Measurements from ENCODE around the gene TMEM179.
"Not testable (repeated sequence)": the region's sequence is repeated elsewhere in the genome, so short reads cannot be mapped to it uniquely, and the experiment has no call there.

TMEM179 gene

GRCh38 chr14:104604458-104605449 lies at the start of gene TMEM179:
TMEM179 (minus strand) TSS chr14:104604772; CDS start chr14:104604741, 31 bp downstream.
- Histone ChIP-seq H3K4me1 (ENCODE audit: control insufficient read depth, insufficient read depth, low read length) (no peaks in the 10 kb centered on the region), H3K27me3 (ENCODE audit: control insufficient read depth, insufficient read depth, low read length) (peaks cover 2% of the 10 kb centered on the region; the same call in 1 of the 2 replicates), H3K27ac (ENCODE audit: low read length) (no peak within 1 kb of the TSS), H3K36me3 (ENCODE audit: control insufficient read depth, insufficient read depth, low read length) (no peaks in the 10 kb centered on the region), H3K4me3 (ENCODE audit: low read length) (peak within 1 kb of the TSS; percentile 12; the same call in 1 of the 2 replicates), H3K9me3 (ENCODE audit: control insufficient read depth, insufficient read depth, low read length) (no peaks in the 10 kb centered on the region)
- DNase-seq (ENCODE audit: low read depth, low spot score), result peak; percentile 18
- no CpG with 5 or more reads among the region's 91 CpGs for WGBS (ENCODE audit: insufficient coverage, insufficient read length)

GRCh38 chr14:104654119-104654518 lies 49.5 kb upstream of the TMEM179 start:
- WGBS (ENCODE audit: insufficient coverage, insufficient read length), result no CpG with 5 or more reads among the region's 6 CpGs
- no peaks in the 10 kb centered on the region for H3K27me3 ChIP-seq (ENCODE audit: control insufficient read depth, insufficient read depth, low read length)
- no peak for DNase-seq (ENCODE audit: low read depth, low spot score)
- H3K9me3 ChIP-seq (ENCODE audit: control insufficient read depth, insufficient read depth, low read length), result no peaks in the 10 kb centered on the region
- no peaks in the 10 kb centered on the region; the same call in 1 of the 2 replicates for H3K36me3 ChIP-seq (ENCODE audit: control insufficient read depth, insufficient read depth, low read length)
- H3K4me1 ChIP-seq (ENCODE audit: control insufficient read depth, insufficient read depth, low read length), result no peaks in the 10 kb centered on the region; the same call in 1 of the 2 replicates
- no peak overlapping the region for H3K4me3 ChIP-seq (ENCODE audit: low read length)
- H3K27ac ChIP-seq (ENCODE audit: low read length), result no peak overlapping the region

GRCh38 chr14:104653130-104653920 lies 48.8 kb upstream of the TMEM179 start:
- not testable (repeated sequence) for H3K27me3 ChIP-seq (ENCODE audit: control insufficient read depth, insufficient read depth, low read length); H3K36me3 ChIP-seq (ENCODE audit: control insufficient read depth, insufficient read depth, low read length); H3K27ac ChIP-seq (ENCODE audit: low read length); H3K4me1 ChIP-seq (ENCODE audit: control insufficient read depth, insufficient read depth, low read length); DNase-seq (ENCODE audit: low read depth, low spot score); H3K4me3 ChIP-seq (ENCODE audit: low read length); H3K9me3 ChIP-seq (ENCODE audit: control insufficient read depth, insufficient read depth, low read length)
- no CpG with 5 or more reads among the region's 52 CpGs for WGBS (ENCODE audit: insufficient coverage, insufficient read length)

GRCh38 chr14:104652386-104652785 lies 47.8 kb upstream of the TMEM179 start:
- no peaks in the 10 kb centered on the region; the same call in 1 of the 2 replicates for H3K4me1 ChIP-seq (ENCODE audit: control insufficient read depth, insufficient read depth, low read length)
- no peak overlapping the region for H3K4me3 ChIP-seq (ENCODE audit: low read length)
- H3K9me3 ChIP-seq (ENCODE audit: control insufficient read depth, insufficient read depth, low read length), result no peaks in the 10 kb centered on the region
- no peak for DNase-seq (ENCODE audit: low read depth, low spot score)
- no peaks in the 10 kb centered on the region; the same call in 1 of the 2 replicates for H3K36me3 ChIP-seq (ENCODE audit: control insufficient read depth, insufficient read depth, low read length)
- H3K27ac ChIP-seq (ENCODE audit: low read length), result no peak overlapping the region
- WGBS (ENCODE audit: insufficient coverage, insufficient read length), result no CpG with 5 or more reads among the region's 9 CpGs
- no peaks in the 10 kb centered on the region for H3K27me3 ChIP-seq (ENCODE audit: control insufficient read depth, insufficient read depth, low read length)

- Histone ChIP-seq H3K27me3 (ENCODE audit: control insufficient read depth, insufficient read depth, low read length) (no peaks in the 10 kb centered on the region), H3K4me3 (ENCODE audit: low read length) (no peak overlapping the region), H3K36me3 (ENCODE audit: control insufficient read depth, insufficient read depth, low read length) (no peaks in the 10 kb centered on the region; the same call in 1 of the 2 replicates), H3K9me3 (ENCODE audit: control insufficient read depth, insufficient read depth, low read length) (no peaks in the 10 kb centered on the region), H3K4me1 (ENCODE audit: control insufficient read depth, insufficient read depth, low read length) (no peaks in the 10 kb centered on the region; the same call in 1 of the 2 replicates), H3K27ac (ENCODE audit: low read length) (no peak overlapping the region)
- DNase-seq (ENCODE audit: low read depth, low spot score), result no peak
- WGBS (ENCODE audit: insufficient coverage, insufficient read length), result no CpG with 5 or more reads among the region's 20 CpGs
These were observed 47.3 kb upstream of the TMEM179 start for GRCh38 chr14:104651876-104652260.

GRCh38 chr14:104650981-104651875 lies 46.7 kb upstream of the TMEM179 start:
- no peaks in the 10 kb centered on the region for H3K9me3 ChIP-seq (ENCODE audit: control insufficient read depth, insufficient read depth, low read length)
- no peaks in the 10 kb centered on the region; the same call in 1 of the 2 replicates for H3K36me3 ChIP-seq (ENCODE audit: control insufficient read depth, insufficient read depth, low read length)
- no peaks in the 10 kb centered on the region; the same call in 1 of the 2 replicates for H3K4me1 ChIP-seq (ENCODE audit: control insufficient read depth, insufficient read depth, low read length)
- no peak for DNase-seq (ENCODE audit: low read depth, low spot score)
- no peaks in the 10 kb centered on the region for H3K27me3 ChIP-seq (ENCODE audit: control insufficient read depth, insufficient read depth, low read length)
- H3K4me3 ChIP-seq (ENCODE audit: low read length), result no peak overlapping the region
- no peak overlapping the region for H3K27ac ChIP-seq (ENCODE audit: low read length)
- WGBS (ENCODE audit: insufficient coverage, insufficient read length), result no CpG with 5 or more reads among the region's 24 CpGs

GRCh38 chr14:104650057-104650980 lies 45.7 kb upstream of the TMEM179 start:
- WGBS (ENCODE audit: insufficient coverage, insufficient read length), result no CpG with 5 or more reads among the region's 56 CpGs
- Histone ChIP-seq H3K27me3 (ENCODE audit: control insufficient read depth, insufficient read depth, low read length) (no peaks in the 10 kb centered on the region), H3K9me3 (ENCODE audit: control insufficient read depth, insufficient read depth, low read length) (no peaks in the 10 kb centered on the region), H3K36me3 (ENCODE audit: control insufficient read depth, insufficient read depth, low read length) (no peaks in the 10 kb centered on the region; the same call in 1 of the 2 replicates), H3K27ac (ENCODE audit: low read length) (no peak overlapping the region), H3K4me3 (ENCODE audit: low read length) (peak overlapping the region; percentile 65), H3K4me1 (ENCODE audit: control insufficient read depth, insufficient read depth, low read length) (no peaks in the 10 kb centered on the region; the same call in 1 of the 2 replicates)
- peak; percentile 64 for DNase-seq (ENCODE audit: low read depth, low spot score)

GRCh38 chr14:104647467-104648043 lies 43.0 kb upstream of the TMEM179 start:
- WGBS (ENCODE audit: insufficient coverage, insufficient read length), result no CpG with 5 or more reads among the region's 6 CpGs
- no peak overlapping the region for H3K4me3 ChIP-seq (ENCODE audit: low read length)

More at GRCh38 chr14:104647467-104648043, 43.0 kb upstream of the TMEM179 start:
- Histone ChIP-seq H3K36me3 (ENCODE audit: control insufficient read depth, insufficient read depth, low read length) (no peaks in the 10 kb centered on the region; the same call in 1 of the 2 replicates), H3K4me1 (ENCODE audit: control insufficient read depth, insufficient read depth, low read length) (no peaks in the 10 kb centered on the region; the same call in 1 of the 2 replicates), H3K27me3 (ENCODE audit: control insufficient read depth, insufficient read depth, low read length) (no peaks in the 10 kb centered on the region), H3K27ac (ENCODE audit: low read length) (no peak overlapping the region), H3K9me3 (ENCODE audit: control insufficient read depth, insufficient read depth, low read length) (no peaks in the 10 kb centered on the region)
- DNase-seq (ENCODE audit: low read depth, low spot score), result no peak

All from iPS DF 6.9 (cell line).